HCT116 (cell line): ENCODE measurements around the gene C10orf53. TPM values are rescaled to one million over a fixed set of nuclear protein-coding genes. Genes with fewer than 3 reads are reported as not detected.

Experiments
- ATAC-seq: fragments of 200-7000 bp; cut with Tn5 transposase; 2 replicates; pipeline ENCODE4 v1.9.1; 2020; ENCODE audit warnings: mild to moderate bottlenecking, moderate library complexity
- BruUV-seq: library from RNA; stranded (reverse); fragments of 400-500 nt; replicated peaks from 2 replicates; lab custom pipeline; 2021; lab: Mats Ljungman, UMichigan
- CTCF ChIA-PET: fragments of 300-600 bp; sonication (Branson Sonifier 250); formaldehyde crosslinking; loops from one replicate; lab custom pipeline; 2021; ENCODE audit warnings: antibody characterized with exemption; lab: Charles Lee
- POLR2A ChIA-PET: fragments of 300-600, 350-600 bp; sonication (Branson Sonifier 250); formaldehyde crosslinking; loops from one replicate; lab custom pipeline; 2021; ENCODE audit warnings: antibody characterized with exemption; lab: Charles Lee
- RAD21 ChIA-PET, 2 experiments: fragments of 300-600 bp; sonication (Branson Sonifier 250); formaldehyde crosslinking; loops; one replicate each; lab custom pipeline; 2023; ENCODE audit warnings: low total read pairs in 2 of 2; ENCODE audit not compliant: uncharacterized antibody in 2 of 2, unreplicated experiment in 2 of 2, low non-redundant PET in 1 of 2; lab: Charles Lee
- DNase-seq: peaks from one replicate; pipeline ENCODE4 v3.0.0-alpha.2; 2010; ENCODE audit warnings: low read depth, low spot score
- H2AFZ ChIP-seq: fragments of 200-600 bp; shearing (Covaris generic), sonication (generic); 2 replicates; pipeline ENCODE4 v1.6.1; 2017; ENCODE audit warnings: low read depth, mixed run types, mixed read lengths, antibody characterized with exemption, low read length; ENCODE audit not compliant: poor library complexity, severe bottlenecking
- H3K27ac ChIP-seq: 2 replicates; pipeline ENCODE4 v1.5.1; 2012; ENCODE audit warnings: low read depth, low read length
- H3K27me3 ChIP-seq: fragments of 200-600 bp; sonication (generic); 2 replicates; pipeline ENCODE4 v1.6.1; 2016; ENCODE audit warnings: mixed run types, low read length, mixed read lengths; ENCODE audit not compliant: insufficient read depth
- H3K36me3 ChIP-seq, 2 experiments: fragments of 200-500 bp in 1 of 2; fragments of 200-600 bp in 1 of 2; sonication (Bioruptor generic) in 1 of 2; sonication (generic) in 1 of 2; 2 replicates each; pipeline versions ENCODE4 v1.5.1 to v1.6.1; 2014 to 2016; ENCODE audit warnings: low read length in 2 of 2, inconsistent platforms in 1 of 2, mixed read lengths in 1 of 2, mixed run types in 1 of 2; ENCODE audit not compliant: insufficient read depth in 2 of 2, control insufficient read depth in 1 of 2
- H3K4me1 ChIP-seq, 2 experiments: fragments of 200-600 bp in 1 of 2; sonication (generic) in 1 of 2; 2 replicates each; pipeline versions ENCODE4 v1.5.1 to v1.6.1; 2012 to 2017; ENCODE audit warnings: low read length in 2 of 2, inconsistent platforms in 1 of 2, mild to moderate bottlenecking in 1 of 2, mixed read lengths in 1 of 2, mixed run types in 1 of 2, moderate library complexity in 1 of 2; ENCODE audit not compliant: insufficient read depth in 2 of 2, control insufficient read depth in 1 of 2
- H3K4me2 ChIP-seq: fragments of 200-600 bp; sonication (generic); 2 replicates; pipeline ENCODE4 v1.6.1; 2017; ENCODE audit warnings: mixed run types, low read length, mixed read lengths
- H3K4me3 ChIP-seq, 2 experiments: fragments of 200-600 bp in 1 of 2; sonication (generic) in 1 of 2; replicated peaks in 1 of 2; 2 replicates each; pipeline ENCODE4 v1.5.1; 2011 to 2016; ENCODE audit warnings: low read length in 2 of 2, control low read depth in 1 of 2, low read depth in 1 of 2, mild to moderate bottlenecking in 1 of 2, mixed read lengths in 1 of 2, mixed run types in 1 of 2
- H3K79me2 ChIP-seq: fragments of 200-600 bp; sonication (generic); 2 replicates; pipeline ENCODE4 v1.6.1; 2017; ENCODE audit warnings: mild to moderate bottlenecking, mixed run types, low read length, moderate library complexity, mixed read lengths; ENCODE audit not compliant: insufficient read depth
- H3K9ac ChIP-seq: fragments of 200-600 bp; sonication (generic); 2 replicates; pipeline ENCODE4 v1.6.1; 2016; ENCODE audit warnings: low read length, mixed read lengths
- H3K9me2 ChIP-seq: fragments of 200-600 bp; sonication (generic), shearing (Covaris generic); 2 replicates; pipeline ENCODE4 v1.6.1; 2017; ENCODE audit warnings: mixed run types, mild to moderate bottlenecking, moderate library complexity; ENCODE audit not compliant: insufficient read depth
- H3K9me3 ChIP-seq, 2 experiments: fragments of 200-500 bp in 1 of 2; fragments of 200-600 bp in 1 of 2; sonication (Bioruptor generic) in 1 of 2; sonication (generic) in 1 of 2; 2 replicates each; pipeline ENCODE4 v1.6.1; 2014 to 2017; ENCODE audit warnings: low read length in 2 of 2, mixed read lengths in 2 of 2, inconsistent platforms in 1 of 2, low read depth in 1 of 2, mild to moderate bottlenecking in 1 of 2, mixed run types in 1 of 2, moderate library complexity in 1 of 2; ENCODE audit not compliant: control insufficient read depth in 1 of 2, insufficient read depth in 1 of 2
- H4K20me1 ChIP-seq: fragments of 200-600 bp; sonication (generic), shearing (Covaris generic); 2 replicates; pipeline ENCODE4 v1.6.1; 2017; ENCODE audit warnings: mixed run types, mild to moderate bottlenecking, moderate library complexity; ENCODE audit not compliant: insufficient read depth
- ATF3 ChIP-seq: IDR thresholded peaks from 2 replicates; pipeline ENCODE4 v1.6.1; 2012
- CEBPB ChIP-seq: IDR thresholded peaks from 2 replicates; pipeline ENCODE4 v1.6.1; 2012; ENCODE audit warnings: low read depth
- FOSL1 ChIP-seq: IDR thresholded peaks from 2 replicates; pipeline ENCODE4 v1.6.1; 2012; ENCODE audit warnings: low read depth
- REST ChIP-seq: IDR thresholded peaks from 2 replicates; pipeline ENCODE4 v1.6.1; 2012; ENCODE audit warnings: low read depth
- ZBTB33 ChIP-seq: IDR thresholded peaks from 2 replicates; pipeline ENCODE4 v1.6.1; 2011; ENCODE audit warnings: mild to moderate bottlenecking, low read length, moderate library complexity; ENCODE audit not compliant: insufficient replicate concordance; ENCODE audit errors: extremely low read depth
- ZFX ChIP-seq: fragments of 450-650 bp; IDR thresholded peaks from 2 replicates; pipeline ENCODE4 v1.6.1; 2017
- ZNF274 ChIP-seq: fragments of 200-500 bp; sonication (Bioruptor generic); IDR thresholded peaks from 2 replicates; pipeline ENCODE4 v1.6.1; 2014; ENCODE audit warnings: mild to moderate bottlenecking, low read depth, low read length, inconsistent platforms
- intact Hi-C: fragments of 100-400 bp; cut with micrococcal nuclease; formaldehyde crosslinking; loops from 2 replicates; pipeline ENCODE4 v1.10.0; 2022
- total RNA-seq: library from RNA; stranded (reverse); gene quantifications from one replicate; pipeline ENCODE4 v1.2.1, GENCODE V29; 2021; ENCODE audit not compliant: unreplicated experiment
- TF ChIP-seq, protein P1 (sequence below): IDR thresholded peaks from 2 replicates; pipeline ENCODE4 v1.6.1; 2012

The C10orf53 gene
- total RNA-seq, 1 experiment from 2014 or later: not detected

DNA sequence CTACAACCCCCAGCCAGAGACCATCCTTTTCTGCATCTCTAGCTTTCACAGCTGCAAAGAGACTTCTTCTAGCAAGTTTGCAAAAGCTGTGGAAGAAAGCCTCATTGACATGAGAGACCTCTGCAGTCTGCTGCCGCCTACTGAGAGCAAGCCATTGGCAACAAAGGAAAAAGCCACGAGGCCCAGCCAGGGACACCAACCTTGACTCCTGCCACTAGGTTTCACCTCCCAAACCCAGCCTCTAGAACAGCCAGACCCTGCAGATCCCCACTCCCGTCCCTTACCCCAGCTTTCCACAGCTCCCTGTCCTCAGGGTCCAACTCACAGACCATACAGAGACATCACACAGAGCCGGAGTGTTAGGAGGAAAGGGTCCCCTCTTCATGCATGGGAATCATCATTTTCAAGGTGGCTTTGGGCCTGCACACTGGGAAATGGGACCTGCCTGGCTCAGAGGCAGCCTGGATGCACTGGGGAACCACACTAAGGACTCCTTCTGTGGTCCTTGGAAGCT, 14.6 kb upstream of the C10orf53 start (continued):
- no peak for TF ChIP-seq REST

DNA sequence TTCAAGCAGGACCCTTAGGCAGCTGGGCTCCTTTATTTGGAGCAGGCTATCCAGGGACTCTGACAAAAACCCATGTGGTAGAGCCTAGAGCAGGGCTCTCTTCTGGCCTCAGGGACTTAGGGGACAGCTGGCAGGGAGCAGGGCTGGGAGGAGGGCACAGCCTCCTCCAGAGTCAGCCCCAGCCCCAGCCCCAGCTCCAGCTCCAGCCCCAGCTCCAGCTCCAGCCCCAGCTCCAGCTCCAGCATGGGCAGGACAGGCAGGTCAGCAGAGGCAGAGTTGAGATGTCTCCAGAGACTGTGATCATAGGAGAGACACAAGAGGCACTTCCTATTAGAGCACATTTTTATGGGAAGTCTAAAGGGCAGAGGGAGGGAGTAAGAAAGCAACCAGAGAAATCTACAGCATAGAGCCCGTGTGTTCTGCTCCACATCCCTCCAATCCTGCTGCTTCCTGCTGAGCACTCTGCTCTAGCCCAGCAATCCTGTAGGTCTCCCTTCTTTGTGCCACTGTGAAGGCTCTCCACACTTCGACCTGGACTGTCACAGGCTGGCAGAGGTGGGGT, 13.3 kb upstream of the C10orf53 start:
- TF ChIP-seq ZFX (no peak), FOSL1 (no peak), ZNF274 (no peak), ATF3 (no peak), CEBPB (no peak), ZBTB33 (no peak)
- TF ChIP-seq, protein P1, sequence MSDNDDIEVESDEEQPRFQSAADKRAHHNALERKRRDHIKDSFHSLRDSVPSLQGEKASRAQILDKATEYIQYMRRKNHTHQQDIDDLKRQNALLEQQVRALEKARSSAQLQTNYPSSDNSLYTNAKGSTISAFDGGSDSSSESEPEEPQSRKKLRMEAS: no peak
- Histone ChIP-seq H4K20me1 (no peaks in the 10 kb centered on the region), H3K79me2 (no peaks in the 10 kb centered on the region), H3K9me2 (no peaks in the 10 kb centered on the region), H3K27ac (no peak overlapping the region), H2AFZ (no peak overlapping the region), H3K9me3 (no peaks in the 10 kb centered on the region), H3K4me2 (no peak overlapping the region), H3K36me3 (no peaks in the 10 kb centered on the region), H3K4me1 (no peaks in the 10 kb centered on the region), H3K27me3 (peaks cover 43% of the 10 kb centered on the region), H3K9ac (no peak overlapping the region), H3K4me3 (no peak overlapping the region)
- DNase-seq (no peak), ATAC-seq (no peak)
- ChIA-PET CTCF (no interaction called here), RAD21 (no interaction called here), POLR2A (no interaction called here)
- intact Hi-C loops: no loop called here
- no TSS peak for BruUV-seq
